GM23338 (cell line): Measurements from ENCODE around the gene XRCC4. TPM values are rescaled to one million over a fixed set of nuclear protein-coding genes. Genes with fewer than 3 reads are reported as not detected.

Source experiments
- ATAC-seq: fragments of 200-7000 bp; cut with Tn5 transposase; 3 replicates; pipeline ENCODE4 v1.9.1; 2020
- DNase-seq: peaks from one replicate; pipeline ENCODE4 v3.0.0-alpha.2; 2015; ENCODE audit warnings: low spot score
- H2AFZ ChIP-seq: fragments of 200-600 bp; sonication (generic); 2 replicates; pipeline ENCODE4 v1.8.0; 2016; ENCODE audit warnings: antibody characterized with exemption, mild to moderate bottlenecking, moderate library complexity
- H3F3A ChIP-seq: fragments of 200-600 bp; sonication (generic); replicated peaks from 2 replicates; pipeline ENCODE4 v1.8.0; 2017; ENCODE audit warnings: antibody characterized with exemption, mixed run types, low read depth
- H3K27ac ChIP-seq: fragments of 200-600 bp; sonication (generic); 2 replicates; pipeline ENCODE4 v1.6.1; 2016; ENCODE audit warnings: low read depth
- H3K27me3 ChIP-seq: fragments of 200-600 bp; sonication (generic); 2 replicates; pipeline ENCODE4 v1.8.0; 2016; ENCODE audit warnings: mild to moderate bottlenecking, mixed run types, moderate library complexity; ENCODE audit not compliant: insufficient read depth
- H3K36me3 ChIP-seq: fragments of 200-600 bp; sonication (generic); 2 replicates; pipeline ENCODE4 v1.8.0; 2016; ENCODE audit warnings: mild to moderate bottlenecking; ENCODE audit not compliant: insufficient read depth
- H3K4me1 ChIP-seq: fragments of 200-600 bp; sonication (generic); 2 replicates; pipeline ENCODE4 v1.8.0; 2016; ENCODE audit warnings: mild to moderate bottlenecking, moderate library complexity; ENCODE audit not compliant: insufficient read depth
- H3K4me2 ChIP-seq: fragments of 200-600 bp; sonication (generic); 2 replicates; pipeline ENCODE4 v1.7.1; 2017; ENCODE audit warnings: mixed run types
- H3K4me3 ChIP-seq: fragments of 200-600 bp; sonication (generic); 2 replicates; pipeline ENCODE4 v1.6.1; 2016; ENCODE audit warnings: mixed run types
- H3K79me2 ChIP-seq: fragments of 200-600 bp; sonication (generic); replicated peaks from 2 replicates; pipeline ENCODE4 v1.8.0; 2017; ENCODE audit warnings: mild to moderate bottlenecking; ENCODE audit not compliant: insufficient read depth
- H3K9me2 ChIP-seq: fragments of 200-600 bp; sonication (generic); 2 replicates; pipeline ENCODE4 v1.8.0; 2017; ENCODE audit not compliant: insufficient read depth
- H4K20me1 ChIP-seq: fragments of 200-600 bp; sonication (generic); replicated peaks from 2 replicates; pipeline ENCODE4 v1.8.0; 2017; ENCODE audit warnings: mild to moderate bottlenecking; ENCODE audit not compliant: insufficient read depth
- H3K27ac Mint-ChIP-seq: 2 replicates; pipeline ENCODE4 v1.8.0; 2020; ENCODE audit warnings: inconsistent platforms, mild to moderate bottlenecking, moderate library complexity, mixed read lengths
- H3K27me3 Mint-ChIP-seq: 3 replicates; pipeline ENCODE4 v1.8.0; 2022; ENCODE audit warnings: low read depth, mild to moderate bottlenecking, moderate library complexity, mixed read lengths, inconsistent platforms; ENCODE audit not compliant: insufficient read depth, poor library complexity
- H3K36me3 Mint-ChIP-seq: 3 replicates; pipeline ENCODE4 v1.8.0; 2021; ENCODE audit warnings: low read depth, mild to moderate bottlenecking, inconsistent platforms, moderate library complexity, mixed read lengths
- H3K4me1 Mint-ChIP-seq: 3 replicates; pipeline ENCODE4 v1.8.0; 2020; ENCODE audit warnings: mild to moderate bottlenecking, inconsistent platforms, mixed read lengths
- H3K4me3 Mint-ChIP-seq: 3 replicates; pipeline ENCODE4 v1.8.0; 2021; ENCODE audit warnings: moderate library complexity, mild to moderate bottlenecking, inconsistent platforms, mixed read lengths
- H3K9me3 Mint-ChIP-seq: 3 replicates; pipeline ENCODE4 v1.8.0; 2020; ENCODE audit warnings: moderate library complexity, mild to moderate bottlenecking, inconsistent platforms, mixed read lengths
- CREB1 ChIP-seq: fragments of 250-450 bp; sonication (Bioruptor Pico); IDR thresholded peaks from 2 replicates; pipeline ENCODE4 v1.5.0; 2020; ENCODE audit warnings: low read depth, mild to moderate bottlenecking, moderate library complexity
- CTCF ChIP-seq, 2 experiments: fragments of 200-600 bp in 1 of 2; sonication (generic) in 1 of 2; conservative IDR thresholded peaks; 2 replicates each; pipeline versions ENCODE4 v1.5.1 to v1.6.1; 2016 to 2017; ENCODE audit warnings: antibody characterized with exemption in 2 of 2, low read depth in 2 of 2, mild to moderate bottlenecking in 2 of 2, moderate library complexity in 1 of 2
- ETS1 ChIP-seq: IDR thresholded peaks from 2 replicates; pipeline ENCODE4 v1.6.1; 2016; ENCODE audit warnings: antibody characterized with exemption
- EZH2 ChIP-seq: fragments of 200-600 bp; sonication (generic); IDR thresholded peaks from one replicate; pipeline ENCODE4 v1.8.0; 2017; ENCODE audit warnings: antibody characterized with exemption, mild to moderate bottlenecking, low read depth; ENCODE audit not compliant: unreplicated experiment
- EZH2phosphoT487 ChIP-seq: fragments of 200-600 bp; sonication (generic); IDR thresholded peaks from one replicate; pipeline ENCODE4 v1.8.1; 2018; ENCODE audit warnings: antibody characterized with exemption; ENCODE audit not compliant: unreplicated experiment
- JUNB ChIP-seq: IDR thresholded peaks from one replicate; pipeline ENCODE4 v1.6.1; 2016; ENCODE audit warnings: antibody characterized with exemption; ENCODE audit not compliant: unreplicated experiment
- POLR2AphosphoS5 ChIP-seq: IDR thresholded peaks from 2 replicates; pipeline ENCODE4 v1.6.1; 2016; ENCODE audit warnings: antibody characterized with exemption, low read depth
- REST ChIP-seq: IDR thresholded peaks from one replicate; pipeline ENCODE4 v1.6.1; 2018; ENCODE audit warnings: antibody characterized with exemption; ENCODE audit not compliant: unreplicated experiment
- ZNF114 ChIP-seq: fragments of 250-450 bp; sonication (Bioruptor Pico); IDR thresholded peaks from 2 replicates; pipeline ENCODE4 v1.5.0; 2020; ENCODE audit warnings: mild to moderate bottlenecking, moderate library complexity
- polyA plus RNA-seq: library from polyadenylated mRNA; unstranded; fragments of >200 nt; fragmentation: Nextera tagmentation; extraction: Ambion mirVana; gene quantifications from 2 replicates; pipeline ENCODE4 v1.2.1, GENCODE V29; 2016
- total RNA-seq: library from RNA; depleted of rRNA; stranded (reverse); fragments of >200 nt; shearing (Covaris generic); gene quantifications from 2 replicates; pipeline ENCODE4 v1.2.3, GENCODE V29; 2014

XRCC4 gene
- total and polyA plus RNA-seq, 2 experiments from 2014 or later = 11.5 to 22.4 TPM

DNA sequence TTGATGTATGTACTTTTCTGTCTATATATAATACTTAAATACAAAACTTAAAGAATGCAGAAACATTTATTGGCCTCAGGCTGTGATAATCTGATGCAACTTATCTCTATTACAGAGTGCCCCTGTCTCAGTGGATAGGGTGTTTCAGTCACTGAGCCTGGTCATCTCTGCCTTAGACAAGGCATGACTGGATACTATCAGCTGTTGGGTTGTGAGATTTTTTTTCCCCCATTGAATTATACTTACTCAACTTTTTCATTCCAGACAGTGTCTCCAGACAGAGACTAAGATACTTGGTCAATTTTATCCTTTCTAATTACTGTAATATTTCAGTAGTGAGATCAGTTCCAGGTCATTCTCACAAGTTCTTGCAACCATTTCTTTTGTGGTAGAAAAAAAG lies 26.7 kb downstream of the XRCC4 start:
- Histone ChIP-seq H3K4me3 (no peak overlapping the region), H3K9me2 (no peaks in the 10 kb centered on the region), H2AFZ (no peak overlapping the region), H3F3A (no peaks in the 10 kb centered on the region), H3K27ac (no peak overlapping the region), H4K20me1 (no peaks in the 10 kb centered on the region), H3K36me3 (no peaks in the 10 kb centered on the region), H3K4me1 (peaks cover 6% of the 10 kb centered on the region), H3K27me3 (no peaks in the 10 kb centered on the region), H3K79me2 (no peaks in the 10 kb centered on the region), H3K4me2 (no peak overlapping the region)
- DNase-seq (no peak), ATAC-seq (no peak)
- H3K4me3 Mint-ChIP-seq = no peak overlapping the region
- H3K27me3 Mint-ChIP-seq = no peaks in the 10 kb centered on the region
- H3K36me3 Mint-ChIP-seq = no peaks in the 10 kb centered on the region
- H3K9me3 Mint-ChIP-seq = no peaks in the 10 kb centered on the region
- no peak overlapping the region for H3K27ac Mint-ChIP-seq
- H3K4me1 Mint-ChIP-seq = peaks cover 8% of the 10 kb centered on the region; the same call in 2 of the 3 replicates
- TF ChIP-seq CREB1 (CRISPR knock-in tag) (no peak), EZH2 (no peak), ETS1 (no peak), POLR2AphosphoS5 (no peak), CTCF (conservative IDR thresholded peaks at IDR 0.05; ENCODE audit: low read depth in 2 of 2) (no peak), ZNF114 (CRISPR knock-in tag) (no peak), EZH2phosphoT487 (no peak), JUNB (no peak), REST (no peak)
